HUES6 (cell line): Measurements from ENCODE around the gene TXNRD3.

Source experiments
- H3K27ac ChIP-seq: 2 replicates; pipeline ENCODE4 v1.7.0; 2013; ENCODE audit warnings: low read depth, mild to moderate bottlenecking, low read length, inconsistent platforms
- H3K27me3 ChIP-seq: 2 replicates; pipeline ENCODE4 v1.6.1; 2013; ENCODE audit warnings: low read length; ENCODE audit not compliant: control insufficient read depth, insufficient read depth
- H3K36me3 ChIP-seq: 2 replicates; pipeline ENCODE4 v1.6.1; 2013; ENCODE audit warnings: low read length; ENCODE audit not compliant: control insufficient read depth, insufficient read depth
- H3K4me1 ChIP-seq: 2 replicates; pipeline ENCODE4 v1.6.1; 2013; ENCODE audit warnings: low read length; ENCODE audit not compliant: control insufficient read depth, insufficient read depth
- H3K4me3 ChIP-seq: 2 replicates; pipeline ENCODE4 v1.5.1; 2013; ENCODE audit warnings: low read depth, low read length
- H3K9ac ChIP-seq: one replicate; pipeline ENCODE4 v1.6.1; 2013; ENCODE audit warnings: mild to moderate bottlenecking, low read length
- H3K9me3 ChIP-seq: 2 replicates; pipeline ENCODE4 v1.6.1; 2013; ENCODE audit warnings: low read depth, low read length; ENCODE audit not compliant: control insufficient read depth, insufficient read depth

The TXNRD3 gene

DNA sequence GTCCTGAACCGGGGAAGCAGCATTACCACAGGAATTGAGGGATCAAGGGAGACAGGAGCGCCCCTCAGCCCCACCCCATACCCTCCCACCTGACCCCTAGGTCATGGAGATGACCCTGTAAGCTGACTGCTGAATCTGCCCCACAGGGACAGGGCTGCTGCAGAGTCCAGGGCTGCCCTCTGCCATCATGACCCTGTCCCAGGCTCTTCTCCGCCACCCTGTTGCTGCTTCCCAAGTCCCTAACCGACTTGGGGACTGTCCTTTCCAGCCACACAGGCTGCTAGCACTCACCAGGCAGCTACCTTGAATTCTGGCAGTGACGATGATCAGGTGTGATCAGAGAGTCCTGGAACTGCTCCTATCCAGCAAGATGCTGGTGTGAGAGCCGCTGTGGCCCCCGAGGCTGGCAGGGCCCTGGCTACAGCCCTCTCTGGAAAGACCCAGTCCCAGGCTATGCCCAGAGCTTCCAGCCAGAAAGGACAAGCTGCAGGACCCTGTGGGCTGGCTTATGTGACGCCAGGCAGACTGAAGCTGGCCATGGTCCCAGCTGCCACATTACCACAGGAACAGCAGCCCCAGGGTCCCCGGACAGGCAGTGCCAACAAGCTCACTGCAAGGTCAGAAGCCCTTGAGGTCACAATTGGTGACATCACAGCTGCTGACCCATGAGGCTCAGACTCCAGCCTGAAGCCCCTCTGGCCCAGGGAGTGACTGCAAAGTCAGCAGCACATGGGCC, 96.4 kb downstream of the TXNRD3 start, which contains the start of gene C3orf22:
TSS of gene C3orf22 (minus strand) at position 597 of the 736 bp plus-strand sequence. CDS start 5,542 bp downstream, outside the sequence.
- Histone ChIP-seq H3K9ac (no peak within 1 kb of the TSS), H3K4me1 (no peaks in the 10 kb centered on the region), H3K27me3 (no peaks in the 10 kb centered on the region), H3K9me3 (peaks cover 3% of the 10 kb centered on the region; the same call in 1 of the 2 replicates), H3K27ac (no peak within 1 kb of the TSS), H3K36me3 (no peaks in the 10 kb centered on the region), H3K4me3 (no peak within 1 kb of the TSS)

DNA sequence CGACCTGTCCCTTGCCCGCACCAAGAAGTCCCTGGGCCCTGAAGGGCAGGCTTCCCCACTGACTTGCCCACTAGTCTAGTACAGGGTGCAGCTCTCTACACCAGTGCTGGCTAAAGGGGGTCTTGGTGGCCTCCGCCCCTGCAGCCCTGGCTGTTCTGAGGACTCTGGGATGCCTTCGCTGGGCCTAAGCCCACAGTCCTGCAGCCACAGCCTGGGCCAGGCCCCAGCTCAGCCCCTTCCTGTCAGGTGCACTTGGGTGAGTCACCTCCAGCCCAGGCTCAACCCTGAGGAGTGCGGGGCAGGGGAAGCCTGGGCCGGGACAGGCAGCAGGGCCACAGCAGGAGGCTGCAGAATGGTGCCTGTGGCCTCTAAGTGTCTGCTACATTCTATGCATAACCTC, 97.2 kb downstream of the TXNRD3 start:
- Histone ChIP-seq H3K9ac (no peak overlapping the region), H3K27me3 (no peaks in the 10 kb centered on the region), H3K4me3 (no peak overlapping the region), H3K27ac (no peak overlapping the region), H3K4me1 (no peaks in the 10 kb centered on the region), H3K36me3 (no peaks in the 10 kb centered on the region), H3K9me3 (peaks cover 2% of the 10 kb centered on the region; the same call in 1 of the 2 replicates)

DNA sequence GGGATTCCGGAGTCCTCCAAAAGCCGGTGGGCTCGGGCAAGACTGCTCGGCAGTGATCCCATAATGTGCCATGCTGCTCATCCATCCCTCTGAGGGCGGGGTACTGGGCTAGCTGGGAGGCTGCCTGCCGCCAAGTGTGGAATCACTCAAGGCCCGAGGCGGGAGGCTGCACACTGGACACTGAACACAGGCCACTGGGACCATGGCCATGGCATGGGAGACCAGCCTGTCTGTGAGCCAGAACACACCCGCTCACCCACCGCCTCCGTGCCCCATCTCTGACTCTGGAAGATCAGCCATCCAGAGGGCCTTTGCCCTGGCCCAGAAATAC, 97.5 kb downstream of the TXNRD3 start:
- Histone ChIP-seq H3K4me1 (no peaks in the 10 kb centered on the region), H3K9me3 (no peaks in the 10 kb centered on the region), H3K27ac (no peak overlapping the region), H3K4me3 (no peak overlapping the region), H3K36me3 (no peaks in the 10 kb centered on the region), H3K9ac (no peak overlapping the region), H3K27me3 (no peaks in the 10 kb centered on the region)
